Measurements from ENCODE around the gene TMEM120A. TPM values are rescaled to one million over a fixed set of nuclear protein-coding genes. Genes with fewer than 3 reads are reported as not detected.

Gene TMEM120A
- total RNA-seq, 6 experiments from 2014 or later = 35.5 to 47.3 (median 37.2) TPM

GRCh38 chr7:75957021-75957736, 37.2 kb downstream of the TMEM120A start:
- Mint-ChIP-seq H3K36me3 (ENCODE audit: low read depth) (peaks cover 36% of the 10 kb centered on the region), H3K27ac (no peak overlapping the region), H3K27me3 (ENCODE audit: insufficient read depth) (peaks cover 1% of the 10 kb centered on the region; the same call in 1 of the 2 replicates), H3K9me3 (no peaks in the 10 kb centered on the region), H3K4me3 (no peak overlapping the region), H3K4me1 (ENCODE audit: low read depth) (peaks cover 34% of the 10 kb centered on the region)
- no peak for TF ChIP-seq CTCF (IDR thresholded peaks at IDR 0.05)
- no peak for DNase-seq

GRCh38 chr7:75955331-75955955, 39.0 kb downstream of the TMEM120A start:
- no peak for DNase-seq
- no peak overlapping the region for H3K4me3 Mint-ChIP-seq

GRCh38 chr7:75953931-75954330, 40.5 kb downstream of the TMEM120A start:
- Mint-ChIP-seq H3K4me1 (ENCODE audit: low read depth) (peaks cover 28% of the 10 kb centered on the region), H3K27me3 (ENCODE audit: insufficient read depth) (peaks cover 1% of the 10 kb centered on the region; the same call in 1 of the 2 replicates), H3K27ac (no peak overlapping the region), H3K36me3 (ENCODE audit: low read depth) (peaks cover 30% of the 10 kb centered on the region), H3K4me3 (no peak overlapping the region), H3K9me3 (no peaks in the 10 kb centered on the region)
- no peak for DNase-seq
- TF ChIP-seq CTCF (IDR thresholded peaks at IDR 0.05) = no peak

More at GRCh38 chr7:75955331-75955955, 39.0 kb downstream of the TMEM120A start:
- Mint-ChIP-seq H3K27me3 (ENCODE audit: insufficient read depth) (peaks cover 1% of the 10 kb centered on the region; the same call in 1 of the 2 replicates), H3K4me1 (ENCODE audit: low read depth) (peaks cover 30% of the 10 kb centered on the region), H3K36me3 (ENCODE audit: low read depth) (peaks cover 32% of the 10 kb centered on the region), H3K27ac (no peak overlapping the region), H3K9me3 (no peaks in the 10 kb centered on the region)
- TF ChIP-seq CTCF (IDR thresholded peaks at IDR 0.05) = no peak

- Mint-ChIP-seq H3K27me3 (ENCODE audit: insufficient read depth) (peaks cover 1% of the 10 kb centered on the region; the same call in 1 of the 2 replicates), H3K4me3 (no peak overlapping the region), H3K4me1 (ENCODE audit: low read depth) (peaks cover 23% of the 10 kb centered on the region), H3K27ac (no peak overlapping the region), H3K9me3 (no peaks in the 10 kb centered on the region), H3K36me3 (ENCODE audit: low read depth) (peaks cover 25% of the 10 kb centered on the region)
- TF ChIP-seq CTCF (IDR thresholded peaks at IDR 0.05) = no peak
- no peak for DNase-seq
These were observed 41.0 kb downstream of the TMEM120A start for GRCh38 chr7:75953431-75953830.

GRCh38 chr7:75951506-75951905, 42.9 kb downstream of the TMEM120A start:
- H3K9me3 Mint-ChIP-seq = no peaks in the 10 kb centered on the region
- H3K4me3 Mint-ChIP-seq = no peak overlapping the region
- H3K4me1 Mint-ChIP-seq (ENCODE audit: low read depth) = peaks cover 16% of the 10 kb centered on the region
- H3K27ac Mint-ChIP-seq = peak overlapping the region; percentile 68
- no peak for TF ChIP-seq CTCF (IDR thresholded peaks at IDR 0.05)
- peaks cover 1% of the 10 kb centered on the region; the same call in 1 of the 2 replicates for H3K27me3 Mint-ChIP-seq (ENCODE audit: insufficient read depth)
- DNase-seq = peak; percentile 67
- peaks cover 16% of the 10 kb centered on the region for H3K36me3 Mint-ChIP-seq (ENCODE audit: low read depth)
